ENCODE results near the gene FAM53B. TPM values are rescaled to one million over a fixed set of nuclear protein-coding genes. Genes with fewer than 3 reads are reported as not detected.

Gene FAM53B
- polyA plus RNA-seq, 1 experiment: 3.9 TPM

GRCh38 chr10:124667425-124668345 is 76.5 kb downstream of the FAM53B start:
- peaks cover 2% of the 10 kb centered on the region for H3K36me3 ChIP-seq (ENCODE audit: control insufficient read depth, insufficient read depth, low read length)
- ChIA-PET POLR2A (no interaction called here), CTCF (no interaction called here)
- TF ChIP-seq, protein P1, sequence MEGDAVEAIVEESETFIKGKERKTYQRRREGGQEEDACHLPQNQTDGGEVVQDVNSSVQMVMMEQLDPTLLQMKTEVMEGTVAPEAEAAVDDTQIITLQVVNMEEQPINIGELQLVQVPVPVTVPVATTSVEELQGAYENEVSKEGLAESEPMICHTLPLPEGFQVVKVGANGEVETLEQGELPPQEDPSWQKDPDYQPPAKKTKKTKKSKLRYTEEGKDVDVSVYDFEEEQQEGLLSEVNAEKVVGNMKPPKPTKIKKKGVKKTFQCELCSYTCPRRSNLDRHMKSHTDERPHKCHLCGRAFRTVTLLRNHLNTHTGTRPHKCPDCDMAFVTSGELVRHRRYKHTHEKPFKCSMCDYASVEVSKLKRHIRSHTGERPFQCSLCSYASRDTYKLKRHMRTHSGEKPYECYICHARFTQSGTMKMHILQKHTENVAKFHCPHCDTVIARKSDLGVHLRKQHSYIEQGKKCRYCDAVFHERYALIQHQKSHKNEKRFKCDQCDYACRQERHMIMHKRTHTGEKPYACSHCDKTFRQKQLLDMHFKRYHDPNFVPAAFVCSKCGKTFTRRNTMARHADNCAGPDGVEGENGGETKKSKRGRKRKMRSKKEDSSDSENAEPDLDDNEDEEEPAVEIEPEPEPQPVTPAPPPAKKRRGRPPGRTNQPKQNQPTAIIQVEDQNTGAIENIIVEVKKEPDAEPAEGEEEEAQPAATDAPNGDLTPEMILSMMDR (IDR thresholded peaks at IDR 0.05; ENCODE audit: insufficient read depth, low read depth, low read length): no peak
- no peak for DNase-seq (ENCODE audit: low read depth)
- no peak overlapping the region for H3K4me3 ChIP-seq (ENCODE audit: low read depth, low read length)
- H3K27me3 ChIP-seq (ENCODE audit: control insufficient read depth, insufficient read depth, low read length): no peaks in the 10 kb centered on the region

- ChIA-PET POLR2A (no interaction called here), CTCF (no interaction called here)
- H3K27me3 ChIP-seq (ENCODE audit: control insufficient read depth, insufficient read depth, low read length): no peaks in the 10 kb centered on the region
Measured at GRCh38 chr10:124666494-124666893, 77.7 kb downstream of the FAM53B start.

DNA sequence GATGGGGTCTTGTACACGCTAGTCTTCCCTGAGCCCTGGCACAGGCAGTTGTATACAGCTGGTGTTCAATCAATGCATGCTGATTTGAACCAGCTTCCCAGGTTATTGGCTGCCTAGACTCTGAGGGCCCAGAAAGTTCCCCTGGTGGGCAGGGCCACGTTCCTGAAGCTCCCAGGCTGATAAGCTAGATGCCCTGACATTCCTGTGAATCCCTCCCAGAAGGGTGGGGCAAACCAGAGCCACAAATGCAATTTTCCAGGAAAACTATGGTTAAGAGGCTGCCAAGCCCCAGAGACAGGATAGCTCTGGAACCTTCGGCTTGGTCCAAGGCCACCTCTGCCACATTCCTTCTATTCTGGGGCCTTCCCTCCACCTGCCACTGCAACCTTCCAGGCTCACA is 78.2 kb downstream of the FAM53B start:
- CTCF ChIA-PET: interaction anchor here (0.7 to 1.1 kb wide), 2 partner anchors 75 to 137 kb away, joined by 3 to 4 read pairs; no protein-coding TSS in a partner anchor
- TF ChIP-seq, protein P1 (IDR thresholded peaks at IDR 0.05; ENCODE audit: insufficient read depth, low read depth, low read length): no peak
- H3K4me3 ChIP-seq (ENCODE audit: low read depth, low read length): no peak overlapping the region
- H3K36me3 ChIP-seq (ENCODE audit: control insufficient read depth, insufficient read depth, low read length): peaks cover 2% of the 10 kb centered on the region
- H3K27me3 ChIP-seq (ENCODE audit: control insufficient read depth, insufficient read depth, low read length): no peaks in the 10 kb centered on the region
- POLR2A ChIA-PET: no interaction called here
- DNase-seq (ENCODE audit: low read depth): no peak

More at GRCh38 chr10:124666494-124666893, 77.7 kb downstream of the FAM53B start:
- Histone ChIP-seq H3K36me3 (ENCODE audit: control insufficient read depth, insufficient read depth, low read length) (peaks cover 2% of the 10 kb centered on the region), H3K4me3 (ENCODE audit: low read depth, low read length) (no peak overlapping the region)
- TF ChIP-seq, protein P1 (IDR thresholded peaks at IDR 0.05; ENCODE audit: insufficient read depth, low read depth, low read length): no peak
- DNase-seq (ENCODE audit: low read depth): no peak

DNA sequence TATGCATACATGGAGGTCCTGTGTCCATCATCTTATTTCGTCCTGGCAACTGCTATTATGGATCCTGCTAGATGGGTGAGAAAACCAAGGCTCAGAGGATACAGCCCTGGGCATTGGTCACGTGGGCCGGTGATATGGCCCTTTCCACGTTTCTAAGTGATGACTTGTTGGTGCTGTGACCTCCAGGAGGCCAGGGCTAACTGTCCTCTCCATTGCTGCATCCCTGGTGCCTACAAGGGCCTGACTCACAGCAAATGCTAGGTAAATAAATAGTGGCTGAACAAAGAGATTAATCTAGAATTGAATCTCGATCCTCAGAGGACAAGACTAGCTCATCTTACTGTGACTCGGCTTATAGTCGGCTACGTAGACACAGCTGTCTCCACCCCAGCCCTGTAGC is 78.6 kb downstream of the FAM53B start:
- DNase-seq (ENCODE audit: low read depth): no peak
- Histone ChIP-seq H3K27me3 (ENCODE audit: control insufficient read depth, insufficient read depth, low read length) (no peaks in the 10 kb centered on the region), H3K36me3 (ENCODE audit: control insufficient read depth, insufficient read depth, low read length) (peaks cover 2% of the 10 kb centered on the region), H3K4me3 (ENCODE audit: low read depth, low read length) (no peak overlapping the region)
- ChIA-PET POLR2A (no interaction called here), CTCF (interaction anchor here (0.7 to 1.1 kb wide), 2 partner anchors 76 to 137 kb away, joined by 3 to 4 read pairs; no protein-coding TSS in a partner anchor)
- TF ChIP-seq, protein P1 (IDR thresholded peaks at IDR 0.05; ENCODE audit: insufficient read depth, low read depth, low read length): no peak

- ChIA-PET POLR2A (interaction anchor here (0.6 kb wide), 1 partner anchor 105 kb away, joined by 3 read pairs; no protein-coding TSS in a partner anchor), CTCF (interaction anchor here (1.1 kb wide), 1 partner anchor 136 kb away, joined by 4 read pairs; no protein-coding TSS in a partner anchor)
- Histone ChIP-seq H3K4me3 (ENCODE audit: low read depth, low read length) (no peak overlapping the region), H3K36me3 (ENCODE audit: control insufficient read depth, insufficient read depth, low read length) (peaks cover 2% of the 10 kb centered on the region), H3K27me3 (ENCODE audit: control insufficient read depth, insufficient read depth, low read length) (no peaks in the 10 kb centered on the region)
- TF ChIP-seq, protein P1 (IDR thresholded peaks at IDR 0.05; ENCODE audit: insufficient read depth, low read depth, low read length): no peak
- DNase-seq (ENCODE audit: low read depth): no peak
Measured at GRCh38 chr10:124665091-124665490, 79.1 kb downstream of the FAM53B start.

Data from BJ (cell line).